ENCODE measurements around the gene MYCBP2.

The MYCBP2 gene

GRCh38 chr13:77065461-77066147 is 261.3 kb downstream of the MYCBP2 start:
- DNase-seq: no peak

DNA sequence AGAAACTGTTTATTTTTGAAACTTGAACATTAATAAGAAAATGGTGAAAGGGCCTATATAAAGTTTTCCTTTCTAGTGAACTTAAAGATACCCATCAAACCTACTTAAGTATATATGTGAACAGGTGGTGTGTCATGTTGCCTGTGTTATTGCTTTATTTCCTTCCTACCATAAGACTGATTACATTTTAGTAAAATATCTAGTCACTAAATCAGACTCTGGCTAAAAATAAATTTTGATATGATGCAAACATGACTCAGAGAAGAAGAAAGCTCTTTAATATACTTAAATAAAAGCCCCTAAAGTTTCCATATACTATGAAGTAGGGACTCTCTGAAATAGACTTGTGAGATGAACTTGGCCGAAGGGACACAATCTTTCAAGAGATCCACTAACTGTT is 264.8 kb downstream of the MYCBP2 start:
- no peak for DNase-seq

DNA sequence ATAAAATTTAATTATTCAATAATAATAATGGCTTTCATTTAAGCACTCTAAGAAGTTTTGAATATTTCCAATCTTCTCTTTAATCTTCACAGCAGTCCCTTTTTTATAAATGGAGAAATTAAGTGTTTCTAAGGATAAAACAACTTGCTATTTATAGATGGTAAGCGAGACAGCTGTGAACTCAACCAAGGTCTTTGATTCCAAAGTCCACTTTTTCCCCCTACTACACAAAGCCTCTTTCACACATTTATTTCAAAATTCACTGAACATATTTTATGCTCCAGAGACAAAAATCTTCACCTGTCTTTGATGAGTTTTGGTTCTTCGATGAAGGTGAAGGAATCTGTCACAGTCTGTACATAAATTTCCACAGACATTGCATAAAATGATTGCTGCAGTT is 265.5 kb downstream of the MYCBP2 start:
- no peak for DNase-seq

DNA sequence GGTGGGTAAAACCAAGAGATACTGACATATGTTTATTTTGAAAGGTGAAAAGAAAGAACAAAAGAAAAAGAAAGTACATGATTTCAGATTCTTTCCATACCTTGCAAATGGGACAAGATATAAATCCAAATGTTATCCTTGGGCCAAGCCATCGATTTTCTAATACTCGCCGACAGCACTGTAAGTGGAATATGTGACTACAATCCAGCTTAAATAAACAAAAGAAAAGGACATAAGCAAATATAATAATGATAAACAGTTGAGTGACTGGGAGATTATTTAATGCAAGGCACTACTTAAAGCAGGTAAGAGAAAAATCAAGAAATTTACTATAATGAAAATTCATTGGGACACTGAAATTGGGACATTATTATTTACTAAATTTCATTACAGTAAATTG is 270.0 kb downstream of the MYCBP2 start:
- DNase-seq: no peak

- DNase-seq: no peak
Observed at GRCh38 chr13:77056382-77056781, 270.5 kb downstream of the MYCBP2 start.

DNA sequence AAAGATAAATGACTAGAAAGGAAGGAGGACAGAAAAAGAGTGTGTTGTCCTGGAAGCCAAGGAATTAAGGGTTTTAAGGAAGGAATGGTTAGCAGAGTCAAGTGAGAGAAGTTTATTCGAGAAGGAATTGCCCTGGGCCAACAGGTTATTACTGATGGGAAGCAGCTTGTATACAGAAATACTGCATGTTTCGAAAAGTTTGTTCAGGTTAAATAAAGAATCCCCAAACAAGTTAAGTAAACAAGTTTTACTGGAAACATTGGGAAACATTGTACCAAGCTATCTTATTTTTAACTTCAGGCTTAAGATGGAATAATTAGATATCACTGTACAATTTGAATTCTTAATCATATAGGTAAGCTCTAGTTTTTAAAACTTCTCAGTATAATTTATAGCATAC is 271.7 kb downstream of the MYCBP2 start:
- no peak for DNase-seq

- no peak for DNase-seq
Observed at GRCh38 chr13:77053192-77053591, 273.7 kb downstream of the MYCBP2 start.

GRCh38 chr13:77048681-77049080 is 278.2 kb downstream of the MYCBP2 start:
- no peak for DNase-seq

- no peak for DNase-seq
Observed at GRCh38 chr13:77047649-77048343, 279.1 kb downstream of the MYCBP2 start.

GRCh38 chr13:77042566-77043177 is 284.2 kb downstream of the MYCBP2 start:
- no peak for DNase-seq

GRCh38 chr13:77040835-77041234 is 286.1 kb downstream of the MYCBP2 start:
- no peak for DNase-seq

- peak in 1 of 2 experiments; percentile 6 for DNase-seq
Observed at GRCh38 chr13:77040076-77040475, 286.8 kb downstream of the MYCBP2 start.

GRCh38 chr13:77038907-77039480 is 287.9 kb downstream of the MYCBP2 start:
- no peak for DNase-seq

DNA sequence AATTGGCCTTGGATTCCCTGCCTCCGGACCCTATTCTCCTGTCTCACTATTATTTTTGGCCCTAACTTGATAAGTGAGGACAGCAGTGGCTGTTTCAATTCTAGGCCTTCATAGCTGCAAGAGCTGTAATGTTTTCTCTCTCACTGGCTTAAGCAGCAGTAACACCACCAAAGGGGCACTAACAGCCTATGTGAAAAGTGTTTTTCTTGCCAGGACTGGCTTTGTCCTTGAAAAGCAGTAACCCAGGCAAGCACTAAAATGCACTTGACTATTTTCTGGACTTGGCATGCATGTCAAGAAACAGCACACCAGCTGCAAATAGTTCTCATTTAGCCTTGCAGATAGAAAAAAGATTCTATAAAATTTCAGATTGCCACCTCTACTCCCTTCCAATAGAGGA is 290.6 kb downstream of the MYCBP2 start:
- DNase-seq: no peak

DNA sequence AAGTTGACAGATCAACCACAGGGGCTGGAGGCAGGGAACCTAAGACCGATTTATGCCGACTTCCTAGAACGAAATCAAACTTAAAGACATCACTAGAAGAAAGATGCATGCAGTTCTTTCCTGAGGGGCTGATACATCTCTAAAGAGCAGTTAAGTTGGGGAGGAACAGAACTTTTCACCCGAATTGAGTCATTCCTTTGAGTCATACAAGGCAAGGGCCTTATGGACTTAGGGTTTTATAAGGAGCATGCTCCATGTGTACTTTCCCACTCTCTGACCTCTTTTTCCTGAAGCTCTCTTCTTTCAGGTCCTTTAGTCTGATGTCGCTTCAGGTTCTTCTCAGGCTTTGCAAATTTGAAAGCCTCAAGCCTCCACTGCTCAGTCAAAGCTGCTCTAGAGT is 292.0 kb downstream of the MYCBP2 start:
- no peak for DNase-seq

DNA sequence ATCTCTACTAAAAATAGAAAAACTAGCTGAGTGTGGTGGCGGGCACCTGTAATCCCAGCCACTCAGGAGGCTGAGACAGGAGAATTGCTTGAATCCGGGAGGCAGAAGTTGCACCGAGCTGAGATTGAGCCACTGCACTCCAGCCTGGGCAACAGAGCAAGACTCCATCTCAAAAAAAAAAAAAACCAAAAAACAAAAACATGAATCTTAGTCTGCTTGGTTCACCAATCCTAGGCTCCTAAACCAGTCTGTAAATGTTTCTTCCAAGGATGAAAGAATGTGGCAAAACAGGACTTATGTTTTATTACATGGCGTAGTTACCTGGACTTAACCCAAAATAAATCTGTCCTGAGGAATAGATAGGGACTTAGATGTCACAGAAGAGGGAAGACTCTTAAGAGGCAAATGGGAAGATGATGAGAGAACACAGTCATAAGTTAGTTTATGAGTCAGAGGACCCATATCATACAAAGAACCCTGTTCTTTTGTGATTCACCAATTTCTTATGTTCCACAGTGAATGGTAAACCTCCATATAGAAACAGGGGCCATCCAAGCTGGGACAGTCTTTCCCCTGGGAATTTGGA is 293.1 kb downstream of the MYCBP2 start:
- no peak for DNase-seq

- DNase-seq: no peak
Observed at GRCh38 chr13:77031656-77032243, 295.1 kb downstream of the MYCBP2 start.

DNA sequence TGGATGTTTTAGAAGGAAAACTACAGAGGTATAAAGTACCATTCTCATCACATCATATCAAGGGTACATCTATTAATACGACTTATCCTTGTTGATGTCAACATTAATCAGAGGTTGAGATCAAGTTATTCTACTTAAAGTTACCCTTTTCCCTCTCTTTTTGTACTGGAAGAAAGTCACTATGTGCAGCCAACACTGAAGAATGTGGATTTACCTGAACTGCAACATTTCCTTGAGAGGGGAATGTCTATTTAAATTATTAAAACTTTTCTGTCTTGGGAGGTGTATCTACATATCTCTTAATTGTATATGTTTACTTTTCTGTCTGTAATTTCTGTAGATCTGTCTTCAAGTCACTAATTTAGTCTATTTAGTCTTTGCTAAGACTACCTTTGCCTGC is 297.5 kb downstream of the MYCBP2 start:
- DNase-seq: no peak

GRCh38 chr13:77028202-77028601 is 298.7 kb downstream of the MYCBP2 start:
- no peak for DNase-seq

- DNase-seq: peak; percentile 71 to 83
Observed at GRCh38 chr13:77026861-77027621, 299.9 kb downstream of the MYCBP2 start, which contains the start of gene FBXL3. FBXL3 (minus strand) TSS chr13:77027159; CDS start chr13:77021860, 5,299 bp downstream.

GRCh38 chr13:77026255-77026860 is 300.5 kb downstream of the MYCBP2 start:
- peak; percentile 52 to 71 for DNase-seq

DNA sequence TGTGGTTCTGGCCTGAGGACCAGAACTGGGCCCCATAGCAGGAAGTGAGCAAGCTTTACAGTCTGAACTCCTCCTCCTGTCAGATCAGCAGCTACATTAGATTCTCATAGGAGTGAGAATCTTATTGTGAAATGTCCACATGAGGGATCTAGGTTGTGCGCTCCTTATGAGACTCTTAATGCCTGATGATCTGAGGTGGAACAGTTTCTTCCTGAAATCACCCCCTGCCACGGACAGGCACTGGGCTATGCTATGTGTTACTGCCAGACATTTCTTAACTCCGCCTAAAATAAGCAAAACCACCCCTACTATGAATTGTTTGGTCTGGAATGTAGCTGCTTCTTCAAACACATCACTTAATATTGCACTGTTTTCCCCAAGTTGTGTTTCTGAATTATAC is 304.6 kb downstream of the MYCBP2 start:
- no peak for DNase-seq
